Amniotic epithelial cell (primary cell): ENCODE data around the gene CD27.
"Not testable (repeated sequence)": the region's sequence is repeated elsewhere in the genome, so short reads cannot be mapped to it uniquely, and the experiment has no call there.

Experiments
- DNase-seq: peaks from one replicate; pipeline ENCODE4 v3.0.0-alpha.2; 2010; ENCODE audit warnings: low read depth

CD27 gene

DNA sequence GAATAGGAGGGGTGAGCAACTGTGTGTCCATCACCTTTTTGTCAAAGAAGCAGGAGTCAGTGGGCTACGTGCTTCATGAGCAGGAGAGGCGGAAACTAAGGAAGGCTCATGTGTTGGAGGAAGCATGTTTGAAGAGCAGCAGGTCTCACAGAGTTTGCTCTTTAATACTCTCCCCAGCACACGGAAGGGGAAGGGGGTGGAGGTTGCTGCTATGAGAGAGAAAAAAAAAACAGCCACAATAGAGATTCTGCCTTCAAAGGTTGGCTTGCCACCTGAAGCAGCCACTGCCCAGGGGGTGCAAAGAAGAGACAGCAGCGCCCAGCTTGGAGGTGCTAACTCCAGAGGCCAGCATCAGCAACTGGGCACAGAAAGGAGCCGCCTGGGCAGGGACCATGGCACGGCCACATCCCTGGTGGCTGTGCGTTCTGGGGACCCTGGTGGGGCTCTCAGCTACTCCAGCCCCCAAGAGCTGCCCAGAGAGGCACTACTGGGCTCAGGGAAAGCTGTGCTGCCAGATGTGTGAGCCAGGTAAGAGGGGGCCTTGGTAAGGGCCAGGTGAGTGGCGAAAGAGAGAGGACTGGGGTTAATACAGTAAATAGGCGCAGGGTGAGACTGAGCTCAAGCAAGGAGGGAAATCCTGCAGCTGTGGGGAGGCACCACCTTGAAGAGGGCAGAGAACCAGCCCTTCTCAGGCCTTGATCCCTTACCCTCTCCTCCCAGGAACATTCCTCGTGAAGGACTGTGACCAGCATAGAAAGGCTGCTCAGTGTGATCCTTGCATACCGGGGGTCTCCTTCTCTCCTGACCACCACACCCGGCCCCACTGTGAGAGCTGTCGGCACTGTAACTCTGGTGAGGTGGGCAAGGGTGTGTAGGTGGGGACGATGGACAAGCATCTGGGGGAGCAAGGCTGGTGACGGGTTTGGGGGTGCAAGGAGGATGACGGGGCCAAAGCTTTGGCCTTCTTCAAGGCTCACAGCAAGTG is at the start of gene CD27:
TSS of gene CD27 (plus strand) at position 252 of the 985 bp plus-strand sequence. CDS start at position 393, 141 bp downstream.
- no peak for DNase-seq

DNA sequence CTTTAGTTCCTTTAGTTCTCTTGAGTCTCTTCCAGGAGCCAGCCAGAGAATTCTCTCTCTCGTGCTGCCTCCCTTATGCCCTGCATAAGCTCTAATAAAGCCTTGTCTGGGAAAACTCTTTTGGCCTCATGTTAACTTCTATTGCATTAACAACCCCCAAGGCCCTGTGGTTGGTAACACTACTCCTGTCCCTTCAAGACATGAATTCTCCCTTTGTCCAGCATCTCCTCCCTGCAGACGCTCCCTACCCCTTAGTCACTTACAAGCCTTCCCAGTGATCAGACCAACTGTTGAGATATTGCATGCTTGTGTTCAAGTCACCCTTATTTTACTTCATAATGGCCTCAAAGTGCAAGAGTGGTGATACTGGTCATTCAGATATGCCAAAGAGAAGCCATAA is 48.7 kb upstream of the CD27 start:
- no peak for DNase-seq

DNA sequence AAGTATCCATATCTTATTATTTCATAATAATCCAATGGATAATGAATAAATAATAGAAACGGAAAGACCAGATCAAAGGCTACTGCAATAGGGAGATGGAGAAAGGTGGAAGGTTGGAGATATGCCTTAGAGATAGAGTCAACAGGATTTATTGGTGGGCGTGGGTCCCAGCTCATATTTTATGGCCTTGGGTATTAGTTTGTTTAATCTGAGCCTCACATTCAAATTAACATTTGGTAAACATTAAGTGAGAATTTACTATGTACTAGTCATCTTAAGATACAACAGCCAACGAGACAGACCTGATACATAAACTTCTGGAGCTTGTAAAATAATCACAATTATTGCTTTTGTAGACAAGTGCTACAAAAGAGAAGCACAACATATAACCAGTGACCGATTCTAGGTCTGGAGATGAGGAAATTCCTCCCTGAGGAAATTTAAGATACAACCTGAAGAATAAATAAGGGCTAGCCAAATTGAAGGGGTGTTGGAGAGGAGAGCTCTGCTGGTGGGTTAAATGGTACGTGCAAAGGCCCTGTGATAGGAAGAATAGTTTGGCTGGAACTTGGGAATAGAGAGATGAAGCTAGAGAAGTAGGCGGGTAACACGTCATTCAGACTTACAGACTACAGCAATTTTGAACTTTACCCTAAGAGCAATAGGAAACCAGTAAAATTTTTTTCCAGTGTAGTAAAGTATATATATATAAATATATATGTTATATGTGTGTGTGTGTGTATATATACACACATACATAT is 44.7 kb upstream of the CD27 start:
- DNase-seq, result no peak

DNA sequence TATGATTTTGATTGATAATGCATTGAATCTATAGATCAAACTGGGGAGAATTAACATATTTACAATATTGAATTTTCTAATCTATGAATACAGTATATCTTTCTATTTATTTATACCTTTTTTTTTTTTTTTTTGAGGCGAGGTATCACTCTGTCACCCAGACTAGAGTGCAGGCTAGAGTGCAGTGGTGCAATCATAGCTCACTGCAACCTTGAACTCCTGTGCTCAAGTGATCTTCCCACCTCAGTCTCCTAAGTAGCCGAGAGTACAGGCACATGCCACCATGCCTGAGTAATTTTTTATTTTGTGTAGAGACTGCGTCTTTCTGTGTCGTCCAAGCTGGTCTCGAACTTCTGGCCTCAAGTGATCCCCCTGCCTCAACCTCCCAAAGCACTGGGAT is 40.4 kb upstream of the CD27 start:
- DNase-seq, result no peak

DNA sequence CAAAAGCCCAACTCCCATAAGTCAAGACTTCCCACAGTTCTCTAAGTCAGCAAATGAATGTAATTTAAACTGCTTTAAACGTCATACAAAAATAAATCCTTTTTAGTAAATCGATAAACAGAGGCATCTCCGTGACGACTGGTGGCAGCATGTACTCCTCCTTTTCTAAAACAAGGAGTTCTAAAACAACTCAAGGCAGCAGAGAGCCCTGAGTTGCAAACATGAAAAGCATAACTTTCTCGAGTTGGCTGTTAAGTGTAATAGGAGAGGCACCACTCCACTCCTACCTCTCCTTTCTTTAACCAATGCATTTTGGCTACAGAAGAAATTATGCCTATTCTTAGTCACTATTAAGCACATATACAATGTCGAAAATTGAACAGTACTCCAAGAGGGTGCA is 38.8 kb upstream of the CD27 start:
- DNase-seq, result no peak

DNA sequence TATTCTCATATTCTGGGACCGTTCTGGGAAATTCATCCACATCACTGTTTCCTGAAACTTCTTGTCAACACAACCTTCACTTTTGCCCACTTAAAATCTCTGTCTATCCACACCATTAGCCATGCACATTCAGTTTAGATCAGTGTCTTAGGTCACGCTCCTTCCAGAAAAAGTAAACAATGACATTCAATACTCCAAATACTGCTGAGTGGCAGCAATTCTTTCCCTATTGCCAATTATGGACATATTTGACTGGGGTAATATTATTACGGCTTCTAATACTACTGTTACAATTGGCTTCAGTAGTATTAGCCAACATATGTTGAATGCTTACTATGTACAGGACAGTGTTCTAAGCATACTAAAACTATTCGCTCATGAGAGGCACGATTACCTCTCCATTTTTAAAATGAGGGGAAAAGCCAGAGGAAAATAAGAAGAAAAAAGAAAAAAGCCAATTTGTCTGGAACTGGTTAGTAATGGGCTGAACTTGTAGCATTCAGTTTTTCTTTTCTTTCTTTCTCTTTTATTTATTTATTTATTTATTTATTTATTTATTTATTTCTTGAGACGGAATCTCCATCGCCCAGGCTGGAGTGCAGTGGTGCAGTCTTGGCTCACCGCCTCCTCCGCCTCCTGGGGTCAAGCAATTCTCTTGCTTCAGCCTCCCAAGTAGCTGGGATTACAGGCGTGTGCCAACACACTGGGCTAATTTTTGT is 37.4 kb upstream of the CD27 start:
- no peak for DNase-seq

DNA sequence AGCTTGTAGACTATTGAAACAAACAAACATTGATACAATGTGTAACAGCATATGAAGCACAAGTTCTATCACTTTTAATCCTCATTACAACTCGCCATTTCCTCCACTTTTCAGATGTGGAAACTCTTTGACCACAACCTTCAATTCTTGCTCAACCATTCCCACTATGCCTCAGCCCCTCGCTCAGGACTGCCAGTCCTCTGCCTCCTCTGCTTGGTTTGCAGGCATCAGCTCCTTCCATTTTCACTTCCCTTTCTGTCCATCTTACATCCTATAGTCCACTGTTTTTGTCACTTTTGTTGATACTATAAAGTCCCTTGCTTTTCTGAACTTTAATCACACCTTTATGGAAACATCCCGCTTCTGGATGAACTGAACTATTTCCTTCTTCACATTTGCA is 28.2 kb upstream of the CD27 start:
- DNase-seq, result peak; percentile 80

DNA sequence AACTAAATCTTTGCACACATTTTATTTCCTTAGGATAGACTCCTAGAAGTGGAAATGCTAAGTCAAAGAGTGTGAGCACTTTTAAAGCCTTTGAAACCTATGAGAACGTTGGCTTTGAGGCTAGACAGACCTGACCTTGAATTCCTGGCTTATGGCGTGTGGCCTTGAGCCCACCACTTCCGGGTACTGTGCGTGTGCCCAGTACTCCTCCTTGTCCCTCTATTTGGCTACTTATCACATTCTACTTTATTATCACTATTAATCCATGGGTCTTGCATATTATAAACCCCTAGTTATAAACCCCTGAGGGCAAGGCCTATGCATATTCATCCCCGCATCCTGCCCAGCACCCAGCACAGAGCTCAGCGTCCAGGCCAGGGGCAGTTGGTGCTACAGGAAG is 26.0 kb upstream of the CD27 start:
- DNase-seq, result peak; percentile 52

DNA sequence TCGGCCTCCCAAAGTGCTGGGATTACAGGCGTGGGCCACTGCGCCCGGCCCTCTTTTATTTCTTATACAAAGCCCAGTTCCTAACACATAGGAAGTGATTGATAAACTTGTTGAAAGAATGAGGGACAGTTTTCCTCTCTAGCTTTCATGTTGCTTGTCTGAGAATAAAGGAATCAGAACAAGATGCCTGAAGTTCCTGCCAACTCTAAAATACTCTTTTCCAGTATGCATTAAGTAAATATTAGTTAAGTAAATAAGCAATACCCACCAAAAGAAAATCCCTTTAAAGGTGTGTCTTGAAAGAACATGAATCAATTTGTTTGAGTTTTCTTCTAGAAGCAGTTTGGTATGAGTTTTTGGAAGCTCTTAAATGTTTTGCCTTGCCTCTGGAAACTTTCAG is 24.4 kb upstream of the CD27 start:
- DNase-seq, result no peak

DNA sequence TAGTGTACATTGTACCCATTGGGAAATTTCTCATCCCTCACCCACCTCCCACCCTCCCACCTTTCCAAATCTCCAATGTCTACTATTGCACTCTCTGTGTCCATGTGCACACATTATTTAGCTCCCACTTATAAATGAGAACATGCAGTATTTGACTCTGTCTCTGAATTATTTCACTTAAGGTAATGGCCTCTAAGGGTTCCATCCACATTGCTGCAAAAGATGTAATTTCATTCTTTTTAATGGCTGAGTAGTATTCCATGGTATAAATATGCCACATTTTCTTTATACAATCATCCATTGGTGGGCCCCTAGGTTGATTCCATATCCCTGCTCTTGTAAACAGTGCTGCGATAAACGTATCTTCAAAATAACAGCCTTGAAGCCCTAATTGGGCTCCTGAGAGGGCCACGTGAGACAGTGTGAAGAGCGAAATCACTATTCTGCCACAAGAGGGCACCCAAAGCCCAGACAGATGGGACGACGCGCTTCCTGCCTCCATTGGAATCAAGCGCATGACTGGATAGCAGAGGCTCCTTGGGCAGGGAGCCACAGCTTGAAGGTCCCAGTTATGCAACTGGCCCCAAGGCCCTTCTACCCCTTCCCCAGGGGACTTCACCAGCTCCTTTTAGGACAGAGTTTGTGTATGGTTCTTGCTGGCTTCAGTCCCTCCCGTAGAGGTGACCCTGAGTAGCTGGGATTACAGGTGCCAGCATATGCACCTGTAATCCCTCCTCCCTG is 21.3 kb upstream of the CD27 start:
- peak; percentile 87 for DNase-seq

DNA sequence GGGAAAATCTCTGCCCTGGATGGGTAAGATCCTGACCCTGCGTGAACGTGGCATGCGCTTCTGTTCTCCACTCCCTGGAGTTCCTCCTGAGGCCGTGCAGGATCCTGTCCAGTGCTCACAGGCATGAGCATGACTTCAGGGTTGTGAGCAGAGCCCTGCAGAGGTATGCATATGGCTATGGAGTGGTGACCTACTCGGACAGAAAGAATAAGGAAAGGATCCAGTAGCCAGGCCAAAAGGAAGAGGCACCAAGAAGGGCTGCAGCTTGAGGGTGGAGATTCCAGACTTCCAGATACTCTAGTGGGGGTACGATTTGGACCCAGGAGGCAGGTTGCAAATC is 20.8 kb upstream of the CD27 start:
- DNase-seq, result no peak

DNA sequence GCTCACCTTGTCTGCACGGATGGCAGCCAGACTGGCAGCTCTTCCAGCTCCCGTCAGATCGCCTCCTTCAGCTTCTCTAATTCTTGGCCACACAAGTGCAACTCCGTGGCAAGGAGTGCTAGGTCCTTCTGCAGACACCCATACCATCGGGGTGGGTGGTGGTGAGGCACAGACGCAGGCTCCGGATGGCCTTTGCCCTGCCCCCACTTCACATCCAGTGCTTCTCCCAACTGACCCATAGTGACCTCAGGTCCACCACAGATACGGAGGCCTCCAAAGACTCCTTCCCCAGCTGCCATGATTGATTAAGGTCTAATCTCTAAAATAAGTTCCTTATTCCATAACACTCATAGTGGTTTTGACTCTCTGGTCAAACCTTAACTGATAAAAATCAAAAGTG is 19.9 kb upstream of the CD27 start:
- DNase-seq, result peak; percentile 12

DNA sequence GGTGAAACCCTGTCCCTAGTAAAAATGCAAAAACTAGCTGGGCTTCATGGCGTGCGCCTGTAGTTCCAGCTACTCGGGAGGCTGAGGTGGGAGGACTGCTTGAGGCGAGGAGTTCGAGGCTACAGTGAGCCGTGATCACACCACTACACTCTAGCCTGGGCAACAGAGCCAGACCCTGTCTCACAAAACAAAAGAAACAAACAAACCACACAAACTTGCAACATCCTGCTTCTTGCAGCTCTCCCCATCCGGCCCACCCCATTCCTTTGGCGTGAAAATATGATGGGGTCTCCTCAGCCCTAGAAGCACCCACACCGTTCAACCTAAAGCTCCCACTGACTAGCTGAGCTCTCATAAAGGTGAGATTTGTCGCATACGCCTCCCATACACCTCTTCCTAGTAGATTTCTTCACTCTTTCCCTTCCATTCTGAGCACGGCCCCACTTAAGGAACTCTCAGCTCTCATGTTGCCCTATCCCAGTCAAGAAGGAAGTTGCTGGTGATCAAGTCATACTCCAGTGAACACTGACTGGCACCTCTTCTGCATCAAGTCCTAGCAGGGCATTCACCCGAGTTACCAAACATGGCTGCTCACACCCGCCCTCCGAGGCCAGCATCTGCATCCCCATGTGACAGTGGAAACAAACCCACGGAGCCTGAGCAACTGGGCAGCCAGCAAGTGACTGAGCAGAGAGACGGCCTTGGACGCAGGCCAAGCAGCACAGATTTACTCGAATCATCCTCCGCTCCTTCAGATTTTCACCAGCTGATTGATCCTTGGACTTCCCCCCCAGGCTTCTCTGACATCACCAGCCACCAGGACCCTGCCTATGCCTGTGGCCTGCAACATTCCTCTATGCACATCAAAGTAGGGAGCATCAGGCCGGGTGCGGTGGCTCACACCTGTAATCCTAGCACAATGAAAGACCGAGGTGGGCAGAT is 18.9 kb upstream of the CD27 start:
- DNase-seq, result no peak

DNA sequence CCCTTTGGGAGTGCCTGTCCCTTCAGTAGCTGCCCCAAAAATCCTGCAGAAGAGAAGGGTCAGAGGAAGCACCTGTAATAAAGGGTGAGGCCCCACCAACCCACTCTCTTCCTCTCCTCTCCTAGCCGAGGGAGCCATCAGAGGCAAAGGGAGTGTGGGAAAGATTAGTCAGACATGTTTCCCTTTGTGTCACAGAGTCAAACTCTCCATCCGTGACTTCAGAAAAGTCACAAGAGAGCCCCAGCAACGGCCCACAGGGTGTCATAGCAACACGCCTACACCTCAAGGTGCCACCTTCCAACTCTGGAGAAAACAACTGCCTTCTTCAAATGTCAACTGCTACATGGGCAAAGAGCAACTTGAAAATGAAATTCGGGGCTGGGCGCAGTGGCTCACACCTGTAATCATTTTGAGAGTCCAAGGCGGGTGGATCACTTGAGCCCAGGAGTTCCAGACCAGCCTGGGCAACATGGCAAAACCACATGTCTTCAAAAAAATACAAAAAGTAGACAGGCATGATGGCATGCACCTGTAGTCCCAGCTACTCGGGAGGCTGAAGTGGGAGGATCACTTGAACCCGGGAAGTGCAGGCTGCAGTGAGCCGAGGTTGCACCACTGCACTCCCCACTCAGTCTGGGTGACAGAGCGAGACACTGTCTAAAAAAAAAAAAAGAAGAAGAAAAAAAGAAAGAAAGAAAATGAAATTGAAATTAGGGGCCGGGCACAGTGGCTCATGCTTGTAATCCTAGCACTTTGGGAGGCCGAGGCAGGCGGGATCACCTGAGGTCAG is 17.7 kb upstream of the CD27 start:
- DNase-seq, result no peak

DNA sequence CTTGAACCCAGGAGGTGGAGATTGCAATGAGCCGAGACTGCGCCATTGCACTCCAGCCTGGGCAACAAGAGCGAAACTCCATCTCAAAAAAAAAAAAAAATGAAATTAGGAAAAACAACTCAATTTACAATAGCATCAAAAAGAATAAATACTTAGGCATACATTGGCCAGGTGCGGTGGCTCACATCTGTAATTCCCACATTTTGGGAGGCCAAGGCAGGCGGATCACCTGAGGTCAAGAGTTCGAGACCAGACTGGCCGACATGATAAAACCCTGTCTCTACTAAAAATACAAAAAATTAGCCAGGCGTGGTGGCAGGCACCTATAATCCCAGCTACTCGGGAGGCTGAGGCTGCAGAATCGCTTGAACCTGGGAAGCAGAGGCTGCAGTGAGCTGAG is 17.0 kb upstream of the CD27 start:
- not testable (repeated sequence) for DNase-seq

DNA sequence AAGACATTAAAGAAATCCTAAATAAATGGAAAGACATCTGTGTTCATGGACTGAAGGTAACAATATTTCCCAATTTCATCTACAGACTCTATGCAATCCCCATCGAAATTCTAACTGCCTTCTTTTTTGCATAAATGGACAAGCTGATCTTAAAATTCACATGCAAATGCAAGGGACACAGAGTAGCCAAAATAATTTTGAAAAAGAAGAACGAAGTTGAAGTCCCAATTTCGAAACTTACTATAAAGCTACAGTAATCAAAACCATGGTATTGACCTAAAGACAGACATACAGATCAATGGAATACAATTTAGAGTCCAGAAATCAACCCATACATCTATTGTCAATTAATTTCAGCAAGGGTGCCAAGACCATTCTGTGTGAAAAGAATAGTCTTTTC is 16.4 kb upstream of the CD27 start:
- no peak for DNase-seq

DNA sequence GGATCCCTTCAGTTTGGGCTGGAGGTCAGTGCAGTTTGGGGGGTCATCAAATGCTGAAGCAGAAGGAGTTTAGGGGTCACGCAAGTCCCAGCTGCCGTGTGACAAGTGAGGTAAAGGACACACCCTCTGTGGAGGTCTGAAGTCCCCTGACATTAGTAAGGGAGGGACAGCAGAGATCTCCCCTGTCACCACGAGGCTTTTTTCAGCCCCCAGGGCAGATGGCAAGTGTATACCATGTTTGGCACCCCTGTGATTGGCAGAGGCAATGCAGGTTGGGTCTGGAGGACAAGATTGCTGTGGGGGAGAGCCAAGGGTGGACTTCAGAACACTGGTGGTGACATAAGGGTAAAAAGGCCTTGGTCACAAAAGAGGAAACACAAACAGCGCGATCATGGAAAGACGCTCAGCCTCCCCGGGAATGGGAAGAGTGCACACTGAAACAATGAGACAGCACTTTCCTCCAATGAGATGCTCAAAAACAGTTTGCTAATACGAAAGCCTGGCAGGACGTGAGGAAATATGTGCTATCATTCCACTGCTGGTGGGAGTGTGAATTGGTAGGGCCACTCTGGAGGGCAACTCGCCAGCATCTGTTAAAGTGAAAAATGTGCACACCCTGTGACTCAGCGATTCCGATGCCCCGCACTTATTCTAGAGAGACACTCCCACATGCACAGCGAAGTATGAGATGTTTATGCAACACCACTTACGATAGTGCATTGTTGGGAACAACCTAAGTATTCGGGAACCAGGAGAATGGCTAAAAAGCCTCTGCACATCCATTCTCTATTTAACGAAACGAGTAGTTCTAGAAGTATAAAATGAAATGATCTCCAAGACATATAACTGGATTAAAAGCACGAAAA is 14.4 kb upstream of the CD27 start:
- peak; percentile 99 for DNase-seq

DNA sequence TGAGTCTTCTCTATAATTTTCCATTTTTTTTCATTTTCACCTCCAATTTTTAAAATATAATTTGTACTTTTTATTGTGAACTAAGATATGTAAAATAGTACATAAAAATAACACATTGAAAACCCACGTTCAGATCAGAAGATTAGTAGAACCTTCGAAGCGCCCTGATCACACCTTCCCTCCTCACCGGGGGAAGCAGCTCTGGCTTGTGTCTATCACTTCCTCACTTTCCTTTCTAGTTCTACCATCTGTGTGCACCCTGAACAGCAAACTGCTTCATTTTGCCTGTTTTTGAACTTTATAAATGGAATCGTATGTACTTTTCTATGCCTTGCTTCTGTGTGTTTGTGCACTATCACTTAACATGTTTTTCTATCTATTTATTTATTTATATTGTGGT is 11.8 kb upstream of the CD27 start:
- DNase-seq, result no peak
